Trophoblast cell (in vitro differentiated cells and primary cell): ENCODE measurements around the gene FAAP100.

Experiments
- DNase-seq, 2 donors: peaks; one replicate each; pipeline ENCODE4 v3.0.0-alpha.2; 2016
- H2AFZ ChIP-seq: 2 replicates; pipeline ENCODE4 v1.6.1; 2013; ENCODE audit warnings: low read length, moderate library complexity, mild to moderate bottlenecking; ENCODE audit not compliant: insufficient read depth, poor library complexity
- H2AK5ac ChIP-seq: 2 replicates; pipeline ENCODE4 v1.6.1; 2013; ENCODE audit warnings: mild to moderate bottlenecking, low read length
- H2BK120ac ChIP-seq: 2 replicates; pipeline ENCODE4 v1.6.1; 2013; ENCODE audit warnings: low read length, mild to moderate bottlenecking, moderate library complexity; ENCODE audit not compliant: insufficient read depth, poor library complexity
- H2BK12ac ChIP-seq: 2 replicates; pipeline ENCODE4 v1.6.1; 2013; ENCODE audit warnings: mild to moderate bottlenecking, low read length, moderate library complexity
- H2BK5ac ChIP-seq: 2 replicates; pipeline ENCODE4 v1.6.1; 2013; ENCODE audit warnings: low read length, low read depth, moderate library complexity, mild to moderate bottlenecking; ENCODE audit not compliant: poor library complexity
- H3K14ac ChIP-seq: 2 replicates; pipeline ENCODE4 v1.6.1; 2013; ENCODE audit warnings: mild to moderate bottlenecking, low read length
- H3K18ac ChIP-seq: 2 replicates; pipeline ENCODE4 v1.6.1; 2013; ENCODE audit warnings: mild to moderate bottlenecking, low read length
- H3K23ac ChIP-seq: 2 replicates; pipeline ENCODE4 v1.6.1; 2013; ENCODE audit warnings: low read length
- H3K27ac ChIP-seq: 2 replicates; pipeline ENCODE4 v1.5.1; 2013; ENCODE audit warnings: low read depth, mild to moderate bottlenecking, inconsistent platforms, low read length, moderate library complexity
- H3K27me3 ChIP-seq: 2 replicates; pipeline ENCODE4 v1.6.1; 2013; ENCODE audit warnings: inconsistent platforms, mild to moderate bottlenecking, low read length, moderate library complexity; ENCODE audit not compliant: insufficient read depth
- H3K36me3 ChIP-seq, 2 experiments: 1 replicate in 1 of 2; 2 replicates in 1 of 2; pipeline ENCODE4 v1.6.1; 2013; ENCODE audit warnings: low read length in 2 of 2, mild to moderate bottlenecking in 2 of 2, moderate library complexity in 1 of 2; ENCODE audit not compliant: insufficient read depth in 2 of 2, control insufficient read depth in 1 of 2
- H3K4ac ChIP-seq: 2 replicates; pipeline ENCODE4 v1.6.1; 2013; ENCODE audit warnings: low read depth, mild to moderate bottlenecking, low read length, moderate library complexity
- H3K4me1 ChIP-seq, 2 experiments: 1 replicate in 1 of 2; 2 replicates in 1 of 2; pipeline ENCODE4 v1.6.1; 2013; ENCODE audit warnings: low read length in 2 of 2, mild to moderate bottlenecking in 2 of 2, moderate library complexity in 1 of 2; ENCODE audit not compliant: insufficient read depth in 2 of 2, control insufficient read depth in 1 of 2
- H3K4me2 ChIP-seq: 2 replicates; pipeline ENCODE4 v1.6.1; 2013; ENCODE audit warnings: inconsistent platforms, mild to moderate bottlenecking, low read length, moderate library complexity
- H3K4me3 ChIP-seq: 2 replicates; pipeline ENCODE4 v1.5.1; 2013; ENCODE audit warnings: mild to moderate bottlenecking, low read depth, low read length, inconsistent platforms
- H3K79me1 ChIP-seq: one replicate; pipeline ENCODE4 v1.6.1; 2013; ENCODE audit warnings: low read length
- H3K79me2 ChIP-seq: 2 replicates; pipeline ENCODE4 v1.6.1; 2013; ENCODE audit warnings: low read length, mild to moderate bottlenecking; ENCODE audit not compliant: control insufficient read depth, insufficient read depth, poor library complexity
- H3K9ac ChIP-seq: 2 replicates; pipeline ENCODE4 v1.6.1; 2013; ENCODE audit warnings: mild to moderate bottlenecking, low read length
- H3K9me3 ChIP-seq: 2 replicates; pipeline ENCODE4 v1.6.1; 2013; ENCODE audit warnings: low read depth, mild to moderate bottlenecking, control low read depth, inconsistent platforms, low read length; ENCODE audit not compliant: insufficient read depth
- H4K12ac ChIP-seq: 2 replicates; pipeline ENCODE4 v1.6.1; 2013; ENCODE audit warnings: low read depth, mild to moderate bottlenecking, low read length, moderate library complexity
- H4K8ac ChIP-seq: 2 replicates; pipeline ENCODE4 v1.6.1; 2013; ENCODE audit warnings: low read depth, mild to moderate bottlenecking, low read length, moderate library complexity
- H4K91ac ChIP-seq: one replicate; pipeline ENCODE4 v1.6.1; 2013; ENCODE audit warnings: low read depth, mild to moderate bottlenecking, low read length, moderate library complexity
- WGBS: extraction: QIAGEN DNeasy Blood & Tissue Kit; methylation state at CpG from one replicate; pipeline ENCODE4 v1.1.7; 2013; ENCODE audit warnings: missing lambda C conversion rate; ENCODE audit not compliant: insufficient read length, insufficient coverage; ENCODE audit errors: extremely low coverage; 5-methylcytosine and 5-hydroxymethylcytosine counted together

Gene FAAP100

GRCh38 chr17:81529437-81529803, 22.7 kb downstream of the FAAP100 start:
- no peak overlapping the region for H4K12ac ChIP-seq
- H3K9me3 ChIP-seq: peaks cover 8% of the 10 kb centered on the region
- no peak overlapping the region for H3K9ac ChIP-seq
- no peak overlapping the region for H3K27ac ChIP-seq
- H3K23ac ChIP-seq: no peak overlapping the region
- WGBS: no CpG with 5 or more reads among the region's 6 CpGs
- H3K36me3 ChIP-seq: no peaks in the 10 kb centered on the region
- H2AFZ ChIP-seq: no peak overlapping the region
- no peak overlapping the region for H2BK120ac ChIP-seq
- no peaks in the 10 kb centered on the region for H3K79me2 ChIP-seq
- peaks cover 3% of the 10 kb centered on the region for H3K27me3 ChIP-seq
- no peak overlapping the region for H3K4ac ChIP-seq
- H3K4me1 ChIP-seq: no peaks in the 10 kb centered on the region
- no peak overlapping the region for H4K91ac ChIP-seq
- no peak overlapping the region for H3K14ac ChIP-seq
- H2AK5ac ChIP-seq: no peak overlapping the region
- H2BK12ac ChIP-seq: no peak overlapping the region
- H4K8ac ChIP-seq: no peak overlapping the region
- H3K4me3 ChIP-seq: no peak overlapping the region
- no peaks in the 10 kb centered on the region for H3K79me1 ChIP-seq
- no peak for DNase-seq
- H3K18ac ChIP-seq: no peak overlapping the region
- no peak overlapping the region for H2BK5ac ChIP-seq
- H3K4me2 ChIP-seq: no peak overlapping the region

GRCh38 chr17:81528651-81529436, 23.3 kb downstream of the FAAP100 start:
- Histone ChIP-seq H2AFZ (no peak overlapping the region), H2BK12ac (no peak overlapping the region), H2BK120ac (no peak overlapping the region), H3K27me3 (no peaks in the 10 kb centered on the region), H3K4me2 (no peak overlapping the region), H3K4me1 (no peaks in the 10 kb centered on the region), H3K79me2 (no peaks in the 10 kb centered on the region), H4K91ac (no peak overlapping the region), H2BK5ac (no peak overlapping the region), H3K9ac (no peak overlapping the region), H3K4me3 (no peak overlapping the region), H3K14ac (no peak overlapping the region), H2AK5ac (no peak overlapping the region), H3K27ac (no peak overlapping the region), H4K8ac (no peak overlapping the region), H3K9me3 (peaks cover 8% of the 10 kb centered on the region), H3K18ac (no peak overlapping the region), H3K23ac (no peak overlapping the region), H4K12ac (no peak overlapping the region), H3K79me1 (no peaks in the 10 kb centered on the region), H3K36me3 (no peaks in the 10 kb centered on the region), H3K4ac (no peak overlapping the region)
- WGBS: no CpG with 5 or more reads among the region's 62 CpGs
- peak; percentile 91 to 93 for DNase-seq

GRCh38 chr17:81528384-81528650, 23.8 kb downstream of the FAAP100 start:
- no peaks in the 10 kb centered on the region for H3K79me2 ChIP-seq
- peaks cover 8% of the 10 kb centered on the region for H3K9me3 ChIP-seq
- H3K14ac ChIP-seq: no peak overlapping the region
- DNase-seq: peak in 1 of 2 donors; percentile 17
- no peak overlapping the region for H3K4me3 ChIP-seq
- peaks cover 0 to 3% of the 10 kb centered on the region in 2 experiments for H3K4me1 ChIP-seq
- no peak overlapping the region for H3K9ac ChIP-seq
- no peak overlapping the region for H2BK5ac ChIP-seq
- H4K12ac ChIP-seq: no peak overlapping the region
- H3K79me1 ChIP-seq: no peaks in the 10 kb centered on the region
- no peak overlapping the region for H2BK120ac ChIP-seq
- H4K8ac ChIP-seq: no peak overlapping the region
- H2BK12ac ChIP-seq: no peak overlapping the region
- no peak overlapping the region for H3K4ac ChIP-seq
- no peak overlapping the region for H4K91ac ChIP-seq
- no peak overlapping the region for H3K4me2 ChIP-seq
- no peak overlapping the region for H3K23ac ChIP-seq
- WGBS: no CpG with 5 or more reads among the region's 20 CpGs
- no peaks in the 10 kb centered on the region for H3K27me3 ChIP-seq
- no peak overlapping the region for H3K27ac ChIP-seq
- no peak overlapping the region for H2AK5ac ChIP-seq
- no peaks in the 10 kb centered on the region for H3K36me3 ChIP-seq
- no peak overlapping the region for H2AFZ ChIP-seq
- H3K18ac ChIP-seq: no peak overlapping the region

GRCh38 chr17:81527591-81528383, 24.4 kb downstream of the FAAP100 start, which contains the start of gene FSCN2:
TSS of gene FSCN2 (plus strand) at chr17:81528377. CDS start at chr17:81528532, 155 bp downstream.
- DNase-seq: peak in 1 of 2 donors; percentile 65
- Histone ChIP-seq H2BK5ac (no peak within 1 kb of the TSS), H3K4me1 (peaks cover 3 to 6% of the 10 kb centered on the region in 2 experiments), H3K79me2 (no peaks in the 10 kb centered on the region), H3K27me3 (no peaks in the 10 kb centered on the region), H2BK120ac (no peak within 1 kb of the TSS), H3K36me3 (no peaks in the 10 kb centered on the region), H3K9me3 (peaks cover 8% of the 10 kb centered on the region), H3K18ac (no peak within 1 kb of the TSS), H3K4me3 (no peak within 1 kb of the TSS), H3K23ac (no peak within 1 kb of the TSS), H3K4me2 (no peak within 1 kb of the TSS), H3K9ac (no peak within 1 kb of the TSS), H2AK5ac (no peak within 1 kb of the TSS), H3K27ac (no peak within 1 kb of the TSS), H4K8ac (no peak within 1 kb of the TSS), H4K91ac (no peak within 1 kb of the TSS), H4K12ac (no peak within 1 kb of the TSS), H2AFZ (no peak within 1 kb of the TSS), H3K4ac (no peak within 1 kb of the TSS), H3K79me1 (no peaks in the 10 kb centered on the region), H2BK12ac (no peak within 1 kb of the TSS), H3K14ac (no peak within 1 kb of the TSS)
- no CpG with 5 or more reads among the region's 42 CpGs for WGBS
